Measurements from ENCODE around the gene ITIH4. TPM values are rescaled to one million over a fixed set of nuclear protein-coding genes. Genes with fewer than 3 reads are reported as not detected.

Gene ITIH4
- total RNA-seq, 6 experiments from 2014 or later: 1,573 to 4,137 (median 3,531) TPM

- WGBS (ENCODE audit: insufficient coverage, low coverage, low lambda C conversion rate, missing lambda C conversion rate): 81% methylated on average over 4 of the region's 6 CpGs
- Histone ChIP-seq H3K4me1 (peaks cover 0 to 62% (median 18%) of the 10 kb centered on the region in 4 donors), H3K27ac (peak overlapping the region in 1 of 3 donors; percentile 18), H3K9me3 (no peaks in the 10 kb centered on the region), H3K4me3 (no peak overlapping the region), H3K36me3 (peaks cover 0 to 66% (median 33%) of the 10 kb centered on the region in 4 donors), H3K27me3 (no peaks in the 10 kb centered on the region)
- no peak for ATAC-seq
- TF ChIP-seq POLR2A (IDR thresholded peaks at IDR 0.05) (no peak), CTCF (IDR thresholded peaks at IDR 0.05) (no peak)
- no peak for DNase-seq
- intact Hi-C loops (cut with DNase I): no loop called here
These were observed 14.3 kb downstream of the ITIH4 start for GRCh38 chr3:52816199-52816598.

GRCh38 chr3:52813810-52814209 lies 16.7 kb downstream of the ITIH4 start:
- Histone ChIP-seq H3K9me3 (no peaks in the 10 kb centered on the region), H3K36me3 (peaks cover 0 to 45% (median 19%) of the 10 kb centered on the region in 4 donors), H3K4me1 (peaks cover 0 to 47% (median 15%) of the 10 kb centered on the region in 4 donors), H3K27me3 (no peaks in the 10 kb centered on the region), H3K27ac (peak overlapping the region; percentile 8 to 74 (median 41)), H3K4me3 (no peak overlapping the region)
- TF ChIP-seq CTCF (IDR thresholded peaks at IDR 0.05) (no peak), POLR2A (IDR thresholded peaks at IDR 0.05) (peak; percentile 32)
- DNase-seq (peak; percentile 77 to 86 (median 81)), ATAC-seq (peak; percentile 14 to 53 (median 34))
- 20% methylated on average over 2 of the region's 8 CpGs for WGBS (ENCODE audit: insufficient coverage, low coverage, low lambda C conversion rate, missing lambda C conversion rate)
- intact Hi-C loops (cut with DNase I): no loop called here

GRCh38 chr3:52811452-52812011 lies 18.9 kb downstream of the ITIH4 start:
- TF ChIP-seq CTCF (IDR thresholded peaks at IDR 0.05) (no peak), POLR2A (IDR thresholded peaks at IDR 0.05) (peak; percentile 56)
- ATAC-seq (peak; percentile 26 to 59 (median 50)), DNase-seq (peak; percentile 73 to 88 (median 81))
- H3K27me3 ChIP-seq: no peaks in the 10 kb centered on the region
- intact Hi-C loops (cut with DNase I): no loop called here
- no peak overlapping the region for H3K4me3 ChIP-seq
- WGBS (ENCODE audit: insufficient coverage, low coverage, low lambda C conversion rate, missing lambda C conversion rate): 20% methylated on average over 3 of the region's 7 CpGs
- H3K9me3 ChIP-seq: no peaks in the 10 kb centered on the region
- H3K36me3 ChIP-seq: peaks cover 0 to 45% (median 21%) of the 10 kb centered on the region in 4 donors
- H3K27ac ChIP-seq: peak overlapping the region in 2 of 3 donors; percentile 64 to 74
- H3K4me1 ChIP-seq: peaks cover 0 to 37% (median 13%) of the 10 kb centered on the region in 4 donors

- DNase-seq: peak in 2 of 3 donors; percentile 78 to 81
- H3K9me3 ChIP-seq: no peaks in the 10 kb centered on the region
- no peak overlapping the region for H3K4me3 ChIP-seq
- H3K27ac ChIP-seq: peak overlapping the region in 2 of 3 donors; percentile 64 to 74
- intact Hi-C loops (cut with DNase I): no loop called here
- peak; percentile 9 to 62 (median 48) for ATAC-seq
- no peak for TF ChIP-seq CTCF (IDR thresholded peaks at IDR 0.05)
- TF ChIP-seq POLR2A (IDR thresholded peaks at IDR 0.05): peak; percentile 72
- H3K36me3 ChIP-seq: peaks cover 0 to 45% (median 22%) of the 10 kb centered on the region in 4 donors
- H3K4me1 ChIP-seq: peaks cover 0 to 35% (median 13%) of the 10 kb centered on the region in 4 donors
- WGBS (ENCODE audit: insufficient coverage, low coverage, low lambda C conversion rate, missing lambda C conversion rate): 62% methylated on average over 6 of the region's 11 CpGs
- no peaks in the 10 kb centered on the region for H3K27me3 ChIP-seq
These were observed 19.5 kb downstream of the ITIH4 start for GRCh38 chr3:52810923-52811322.
